ENCODE data around the gene TECTB.

The TECTB gene

DNA sequence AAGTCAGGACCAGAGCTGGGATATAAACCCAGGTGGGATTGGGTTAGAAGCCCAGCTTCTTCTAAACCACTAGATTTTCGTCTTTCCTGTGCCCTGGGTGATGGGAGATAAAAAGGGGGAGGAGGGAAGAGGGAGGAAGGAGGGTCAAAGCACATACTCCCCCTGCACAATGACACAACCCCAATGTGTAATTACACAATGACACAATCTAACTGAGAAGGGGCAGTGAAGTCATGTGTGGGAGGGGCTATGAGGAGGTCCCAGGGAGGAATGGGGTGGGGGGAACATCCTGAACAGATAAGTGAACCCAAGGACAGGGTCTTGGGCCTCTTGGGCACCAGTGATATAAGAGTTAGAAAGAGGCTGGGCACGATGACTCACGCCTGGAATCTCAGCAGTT, 44.5 kb downstream of the TECTB start:
- Histone ChIP-seq H3K36me3 (ENCODE audit: low read depth) (no peaks in the 10 kb centered on the region), H3K27ac (ENCODE audit: poor library complexity, severe bottlenecking) (no peak overlapping the region), H3K4me3 (ENCODE audit: severe bottlenecking) (no peak overlapping the region), H3K27me3 (ENCODE audit: insufficient read depth, poor library complexity, severe bottlenecking) (no peaks in the 10 kb centered on the region), H3K9me3 (ENCODE audit: severe bottlenecking) (no peaks in the 10 kb centered on the region), H3K4me1 (ENCODE audit: insufficient read depth, poor library complexity, severe bottlenecking) (no peaks in the 10 kb centered on the region)
- ATAC-seq (ENCODE audit: low read depth), result no peak
- DNase-seq (ENCODE audit: low spot score), result no peak
- TF ChIP-seq CTCF (IDR thresholded peaks at IDR 0.05; ENCODE audit: poor library complexity, severe bottlenecking), result no peak

DNA sequence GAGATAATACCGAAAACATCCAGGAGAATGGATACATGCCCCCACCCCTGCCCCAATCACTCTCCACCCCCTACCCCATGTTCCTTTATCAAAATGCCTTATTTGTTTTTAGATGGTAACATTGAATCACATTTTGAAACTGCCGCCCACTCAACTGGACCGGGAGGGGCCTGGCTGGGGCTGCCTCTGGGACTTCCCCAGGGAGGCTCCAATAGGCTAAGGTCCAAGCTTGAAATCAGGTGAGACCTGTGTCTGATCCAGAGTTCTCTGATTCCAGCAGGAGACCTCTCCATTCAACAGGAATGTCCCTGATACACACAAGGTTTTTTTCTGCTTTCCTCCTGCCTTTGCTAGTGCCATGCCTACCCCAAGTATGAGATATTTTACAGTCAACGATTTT, 47.0 kb downstream of the TECTB start:
- H3K9me3 ChIP-seq (ENCODE audit: severe bottlenecking), result no peaks in the 10 kb centered on the region
- no peaks in the 10 kb centered on the region for H3K36me3 ChIP-seq (ENCODE audit: low read depth)
- no peaks in the 10 kb centered on the region for H3K4me1 ChIP-seq (ENCODE audit: insufficient read depth, poor library complexity, severe bottlenecking)
- DNase-seq (ENCODE audit: low spot score) (no peak), ATAC-seq (ENCODE audit: low read depth) (no peak)
- TF ChIP-seq CTCF (IDR thresholded peaks at IDR 0.05; ENCODE audit: poor library complexity, severe bottlenecking), result no peak
- H3K27ac ChIP-seq (ENCODE audit: poor library complexity, severe bottlenecking), result no peak overlapping the region
- H3K27me3 ChIP-seq (ENCODE audit: insufficient read depth, poor library complexity, severe bottlenecking), result no peaks in the 10 kb centered on the region
- no peak overlapping the region for H3K4me3 ChIP-seq (ENCODE audit: severe bottlenecking)

DNA sequence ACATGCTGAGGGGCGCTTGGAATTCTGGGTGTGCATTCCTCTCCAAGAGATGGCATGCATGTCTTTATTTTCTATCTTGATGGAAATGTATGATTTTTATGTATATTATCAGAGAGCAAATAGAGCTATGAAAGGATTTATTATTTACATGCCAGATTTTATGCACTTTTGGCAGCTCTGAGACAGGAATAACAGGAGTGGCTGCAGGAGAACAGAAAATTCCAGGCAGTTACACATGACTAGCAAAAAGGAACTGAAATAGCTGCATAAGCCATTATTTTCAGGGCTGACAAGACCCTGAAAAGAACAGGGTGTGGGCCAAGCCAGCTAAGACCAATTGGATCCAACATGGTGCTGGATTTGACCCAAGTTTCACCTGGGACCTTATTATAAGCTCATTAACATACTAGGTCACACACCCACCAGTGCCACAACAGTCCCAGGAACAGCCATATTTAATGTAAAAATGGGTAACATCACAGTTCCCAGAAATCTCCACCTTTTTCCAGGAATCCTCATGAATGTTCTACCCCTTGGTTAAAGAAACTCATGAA, 47.5 kb downstream of the TECTB start:
- ATAC-seq (ENCODE audit: low read depth) (no peak), DNase-seq (ENCODE audit: low spot score) (no peak)
- no peaks in the 10 kb centered on the region for H3K9me3 ChIP-seq (ENCODE audit: severe bottlenecking)
- TF ChIP-seq CTCF (IDR thresholded peaks at IDR 0.05; ENCODE audit: poor library complexity, severe bottlenecking), result no peak
- no peaks in the 10 kb centered on the region for H3K36me3 ChIP-seq (ENCODE audit: low read depth)
- H3K4me3 ChIP-seq (ENCODE audit: severe bottlenecking), result no peak overlapping the region
- H3K27me3 ChIP-seq (ENCODE audit: insufficient read depth, poor library complexity, severe bottlenecking), result no peaks in the 10 kb centered on the region
- H3K4me1 ChIP-seq (ENCODE audit: insufficient read depth, poor library complexity, severe bottlenecking), result no peaks in the 10 kb centered on the region
- no peak overlapping the region for H3K27ac ChIP-seq (ENCODE audit: poor library complexity, severe bottlenecking)

- ATAC-seq (ENCODE audit: low read depth) (no peak), DNase-seq (ENCODE audit: low spot score) (no peak)
- Histone ChIP-seq H3K27me3 (ENCODE audit: insufficient read depth, poor library complexity, severe bottlenecking) (no peaks in the 10 kb centered on the region), H3K36me3 (ENCODE audit: low read depth) (no peaks in the 10 kb centered on the region), H3K27ac (ENCODE audit: poor library complexity, severe bottlenecking) (no peak overlapping the region), H3K4me3 (ENCODE audit: severe bottlenecking) (no peak overlapping the region), H3K4me1 (ENCODE audit: insufficient read depth, poor library complexity, severe bottlenecking) (no peaks in the 10 kb centered on the region), H3K9me3 (ENCODE audit: severe bottlenecking) (no peaks in the 10 kb centered on the region)
- TF ChIP-seq CTCF (IDR thresholded peaks at IDR 0.05; ENCODE audit: poor library complexity, severe bottlenecking), result no peak
Measured at GRCh38 chr10:112332022-112332421, 48.8 kb downstream of the TECTB start.

DNA sequence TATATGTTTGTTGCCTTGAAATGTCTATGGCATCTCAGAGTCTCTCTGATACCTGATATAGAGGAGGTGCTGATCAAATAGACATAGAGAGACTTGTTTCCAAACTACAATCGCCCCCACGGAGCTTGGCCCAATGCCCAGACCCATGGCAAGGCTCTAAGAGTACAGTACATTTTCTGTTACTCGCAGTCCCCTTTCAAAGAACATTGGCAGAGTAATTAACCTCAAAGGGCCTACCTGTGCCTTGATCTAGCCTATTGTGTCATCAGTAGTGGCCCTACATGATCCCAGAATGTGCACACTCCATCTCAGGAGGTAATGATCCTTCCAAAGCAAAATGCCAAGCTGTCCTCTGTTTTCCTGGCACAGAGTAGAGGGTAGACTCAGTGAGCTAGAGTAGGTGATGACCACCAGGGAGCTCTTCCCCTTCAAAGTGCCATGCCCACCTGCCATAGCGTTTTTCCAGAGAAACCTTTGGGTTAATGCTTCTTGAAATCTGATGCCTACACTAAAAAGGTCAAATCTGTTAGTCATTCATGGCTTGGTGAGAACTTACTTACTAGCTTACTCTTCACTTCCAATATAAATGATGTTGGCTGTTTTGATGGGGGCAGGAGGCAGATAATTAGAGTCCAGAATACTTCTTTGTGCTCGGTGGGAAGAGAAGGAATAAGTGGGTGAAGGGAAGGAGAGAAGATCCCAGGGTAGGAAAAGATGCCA, 49.5 kb downstream of the TECTB start:
- no peaks in the 10 kb centered on the region for H3K27me3 ChIP-seq (ENCODE audit: insufficient read depth, poor library complexity, severe bottlenecking)
- no peaks in the 10 kb centered on the region for H3K9me3 ChIP-seq (ENCODE audit: severe bottlenecking)
- DNase-seq (ENCODE audit: low spot score) (no peak), ATAC-seq (ENCODE audit: low read depth) (no peak)
- H3K36me3 ChIP-seq (ENCODE audit: low read depth), result no peaks in the 10 kb centered on the region
- H3K4me3 ChIP-seq (ENCODE audit: severe bottlenecking), result no peak overlapping the region
- H3K27ac ChIP-seq (ENCODE audit: poor library complexity, severe bottlenecking), result no peak overlapping the region
- H3K4me1 ChIP-seq (ENCODE audit: insufficient read depth, poor library complexity, severe bottlenecking), result no peaks in the 10 kb centered on the region
- TF ChIP-seq CTCF (IDR thresholded peaks at IDR 0.05; ENCODE audit: poor library complexity, severe bottlenecking), result no peak

Data from RWPE2 (cell line).